ENCODE results near the gene TRIP10.

DNA sequence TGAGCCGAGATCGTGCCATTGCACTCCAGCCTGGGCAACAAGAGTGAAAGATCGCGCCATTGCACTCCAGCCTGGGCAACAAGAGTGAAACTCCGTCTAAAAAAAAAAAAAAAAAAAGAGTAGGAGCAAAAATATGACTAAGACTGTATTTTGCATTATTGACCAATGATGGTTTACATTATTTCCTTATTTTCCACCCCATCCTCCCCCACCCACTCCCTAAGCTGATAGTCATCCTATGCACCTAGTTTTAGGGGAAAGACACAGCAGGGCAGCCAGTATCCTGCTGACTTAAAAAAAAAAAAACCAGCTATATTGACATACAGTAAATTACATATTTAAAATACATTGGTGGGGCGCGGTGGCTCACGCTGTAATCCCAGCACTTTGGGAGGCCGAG, 58.2 kb downstream of the TRIP10 start:
- TF ChIP-seq, protein P1, sequence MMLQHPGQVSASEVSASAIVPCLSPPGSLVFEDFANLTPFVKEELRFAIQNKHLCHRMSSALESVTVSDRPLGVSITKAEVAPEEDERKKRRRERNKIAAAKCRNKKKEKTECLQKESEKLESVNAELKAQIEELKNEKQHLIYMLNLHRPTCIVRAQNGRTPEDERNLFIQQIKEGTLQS (CRISPR knock-in tag; IDR thresholded peaks at IDR 0.05): no peak
- TF ChIP-seq ZNF780A (CRISPR knock-in tag; IDR thresholded peaks at IDR 0.05): no peak
- TF ChIP-seq, protein P2, sequence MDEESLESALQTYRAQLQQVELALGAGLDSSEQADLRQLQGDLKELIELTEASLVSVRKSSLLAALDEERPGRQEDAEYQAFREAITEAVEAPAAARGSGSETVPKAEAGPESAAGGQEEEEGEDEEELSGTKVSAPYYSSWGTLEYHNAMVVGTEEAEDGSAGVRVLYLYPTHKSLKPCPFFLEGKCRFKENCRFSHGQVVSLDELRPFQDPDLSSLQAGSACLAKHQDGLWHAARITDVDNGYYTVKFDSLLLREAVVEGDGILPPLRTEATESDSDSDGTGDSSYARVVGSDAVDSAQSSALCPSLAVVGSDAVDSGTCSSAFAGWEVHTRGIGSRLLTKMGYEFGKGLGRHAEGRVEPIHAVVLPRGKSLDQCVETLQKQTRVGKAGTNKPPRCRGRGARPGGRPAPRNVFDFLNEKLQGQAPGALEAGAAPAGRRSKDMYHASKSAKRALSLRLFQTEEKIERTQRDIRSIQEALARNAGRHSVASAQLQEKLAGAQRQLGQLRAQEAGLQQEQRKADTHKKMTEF (CRISPR knock-in tag; IDR thresholded peaks at IDR 0.05): no peak

All from HepG2 (cell line).